AG09319 (cell line): ENCODE measurements around the gene RASGRF1.
"Not testable (repeated sequence)": the region's sequence is repeated elsewhere in the genome, so short reads cannot be mapped to it uniquely, and the experiment has no call there.

Source experiments
- DNase-seq: peaks from one replicate; pipeline ENCODE4 v3.0.0-alpha.2; 2010; ENCODE audit warnings: low read depth; ENCODE audit errors: extremely low read depth
- CTCF ChIP-seq: IDR thresholded peaks from 2 replicates; pipeline ENCODE4 v1.5.1; 2011; ENCODE audit warnings: low read depth, mild to moderate bottlenecking, inconsistent platforms, low read length, moderate library complexity

Gene RASGRF1

GRCh38 chr15:79116771-79117170, 26.2 kb upstream of the RASGRF1 start:
- no peak for TF ChIP-seq CTCF

GRCh38 chr15:79115986-79116665, 25.5 kb upstream of the RASGRF1 start:
- no peak for DNase-seq

More at GRCh38 chr15:79116771-79117170, 26.2 kb upstream of the RASGRF1 start:
- no peak for DNase-seq

GRCh38 chr15:79113831-79114230, 23.3 kb upstream of the RASGRF1 start:
- no peak for TF ChIP-seq CTCF
- no peak for DNase-seq

More at GRCh38 chr15:79115986-79116665, 25.5 kb upstream of the RASGRF1 start:
- no peak for TF ChIP-seq CTCF

GRCh38 chr15:79111404-79111803, 20.8 kb upstream of the RASGRF1 start:
- not testable (repeated sequence) for DNase-seq

GRCh38 chr15:79105141-79105540, 14.6 kb upstream of the RASGRF1 start:
- no peak for TF ChIP-seq CTCF
- DNase-seq = no peak

GRCh38 chr15:79102595-79102994, 12.0 kb upstream of the RASGRF1 start:
- no peak for DNase-seq
- no peak for TF ChIP-seq CTCF

GRCh38 chr15:79101866-79102581, 11.4 kb upstream of the RASGRF1 start:
- TF ChIP-seq CTCF = no peak
- DNase-seq = no peak
